Caco-2 (cell line): ENCODE results near the gene CLDN7. TPM values are rescaled to one million over a fixed set of nuclear protein-coding genes. Genes with fewer than 3 reads are reported as not detected.

Source experiments
- BruUV-seq: library from RNA; stranded (reverse); fragments of 400-500 nt; replicated peaks from 2 replicates; lab custom pipeline; 2021; lab: Mats Ljungman, UMichigan
- CTCF ChIA-PET: fragments of 300-600 bp; sonication (Branson Sonifier 250); formaldehyde crosslinking; loops from one replicate; lab custom pipeline; 2022; ENCODE audit warnings: antibody characterized with exemption; lab: Charles Lee
- POLR2A ChIA-PET: fragments of 300-600 bp; sonication (Branson Sonifier 250); formaldehyde crosslinking; loops from one replicate; lab custom pipeline; 2022; ENCODE audit warnings: antibody characterized with exemption; lab: Charles Lee
- DNase-seq, 2 experiments: peaks; one replicate each; pipeline versions ENCODE4 v3.0.0 to v3.0.0-alpha.2; 2020 to 2022
- H3K27me3 ChIP-seq: replicated peaks from 2 replicates; pipeline ENCODE4 v1.6.0; 2011; ENCODE audit warnings: low read length; ENCODE audit not compliant: control insufficient read depth, insufficient read depth
- H3K36me3 ChIP-seq: 2 replicates; pipeline ENCODE4 v1.5.1; 2011; ENCODE audit warnings: low read length; ENCODE audit not compliant: control insufficient read depth, insufficient read depth
- H3K4me1 ChIP-seq: fragments of 250-450 bp; sonication (Bioruptor Pico); 2 replicates; pipeline ENCODE4 v1.5.1; 2020; ENCODE audit warnings: mild to moderate bottlenecking
- H3K4me3 ChIP-seq: 2 replicates; pipeline ENCODE4 v1.5.1; 2011; ENCODE audit warnings: low read depth, mild to moderate bottlenecking, control low read depth, low read length
- H3K9me3 ChIP-seq: fragments of 250-450 bp; sonication (Bioruptor Pico); 2 replicates; pipeline ENCODE4 v1.5.1; 2020; ENCODE audit warnings: mild to moderate bottlenecking, moderate library complexity
- H3K27ac Mint-ChIP-seq: one replicate; pipeline ENCODE4 v1.8.0; 2022; ENCODE audit warnings: mixed read lengths; ENCODE audit not compliant: unreplicated experiment
- H3K27me3 Mint-ChIP-seq: one replicate; pipeline ENCODE4 v1.8.0; 2022; ENCODE audit warnings: mixed read lengths; ENCODE audit not compliant: insufficient read depth, unreplicated experiment
- H3K36me3 Mint-ChIP-seq: one replicate; pipeline ENCODE4 v1.8.0; 2022; ENCODE audit warnings: mild to moderate bottlenecking, mixed read lengths; ENCODE audit not compliant: insufficient read depth, unreplicated experiment
- H3K4me1 Mint-ChIP-seq: one replicate; pipeline ENCODE4 v1.8.0; 2022; ENCODE audit warnings: low read depth, mixed read lengths; ENCODE audit not compliant: unreplicated experiment
- H3K4me3 Mint-ChIP-seq: one replicate; pipeline ENCODE4 v1.8.0; 2022; ENCODE audit warnings: mild to moderate bottlenecking, moderate library complexity, mixed read lengths; ENCODE audit not compliant: unreplicated experiment
- H3K9me3 Mint-ChIP-seq: one replicate; pipeline ENCODE4 v1.8.0; 2022; ENCODE audit warnings: mixed read lengths; ENCODE audit not compliant: unreplicated experiment
- CTCF ChIP-seq, 2 experiments: fragments of 200-600 bp in 1 of 2; IDR thresholded peaks; 1 replicate in 1 of 2; 2 replicates in 1 of 2; pipeline versions ENCODE4 v1.5.1 to v1.8.0; 2011 to 2022; ENCODE audit warnings: antibody characterized with exemption in 1 of 2, control low read depth in 1 of 2, inconsistent platforms in 1 of 2, low read depth in 1 of 2, low read length in 1 of 2, mild to moderate bottlenecking in 1 of 2, moderate library complexity in 1 of 2; ENCODE audit not compliant: insufficient read depth in 1 of 2, severe bottlenecking in 1 of 2, unreplicated experiment in 1 of 2
- intact Hi-C: fragments of 100-400 bp; cut with micrococcal nuclease; formaldehyde crosslinking; loops from one replicate; pipeline ENCODE4 v1.10.0; 2022; ENCODE audit not compliant: unreplicated experiment
- total RNA-seq: library from RNA; stranded (reverse); gene quantifications from 2 replicates; pipeline ENCODE4 v1.2.3, GENCODE V29; 2022

CLDN7 gene
- total RNA-seq, 1 experiment from 2014 or later, result 111 TPM

- no peaks in the 10 kb centered on the region for H3K9me3 Mint-ChIP-seq
- H3K4me3 Mint-ChIP-seq, result peak within 1 kb of the TSS; percentile 93
- H3K27ac Mint-ChIP-seq, result peak within 1 kb of the TSS; percentile 93
- peaks cover 53% of the 10 kb centered on the region for H3K36me3 Mint-ChIP-seq
- POLR2A ChIA-PET, result no interaction called here
- H3K27me3 Mint-ChIP-seq, result no peaks in the 10 kb centered on the region
- TF ChIP-seq CTCF (IDR thresholded peaks at IDR 0.05; ENCODE audit: insufficient read depth in 1 of 2, low read depth in 1 of 2, low read length in 1 of 2, severe bottlenecking in 1 of 2, unreplicated experiment in 1 of 2), result no peak
- intact Hi-C loops, result loop anchor here (5.0 kb wide), 1 partner anchor 175 kb away; the partner anchor contains the start of genes POLR2A and SLC35G6
- H3K36me3 ChIP-seq, result peaks cover 5% of the 10 kb centered on the region
- BruUV-seq, result no TSS peak
- CTCF ChIA-PET, result no interaction called here
- H3K27me3 ChIP-seq, result no peaks in the 10 kb centered on the region
- H3K4me1 Mint-ChIP-seq, result peaks cover 10% of the 10 kb centered on the region
- no peaks in the 10 kb centered on the region for H3K9me3 ChIP-seq
- peak; percentile 94 to 98 for DNase-seq
- peak within 1 kb of the TSS; percentile 71 for H3K4me3 ChIP-seq
- no peaks in the 10 kb centered on the region; the same call in 1 of the 2 replicates for H3K4me1 ChIP-seq
These were observed 44.8 kb upstream of the CLDN7 start, which contains the start of gene EIF5A for GRCh38 chr17:7306911-7307685. TSS of gene EIF5A (plus strand) at chr17:7307628. CDS start at chr17:7309636, 2,008 bp downstream.

GRCh38 chr17:7304179-7304578 is 41.9 kb upstream of the CLDN7 start:
- POLR2A ChIA-PET, result no interaction called here

More at GRCh38 chr17:7304179-7304578, 41.9 kb upstream of the CLDN7 start:
- H3K4me3 Mint-ChIP-seq, result no peak overlapping the region
- CTCF ChIA-PET, result no interaction called here
- Histone ChIP-seq H3K36me3 (no peaks in the 10 kb centered on the region), H3K4me3 (no peak overlapping the region), H3K27me3 (no peaks in the 10 kb centered on the region), H3K9me3 (no peaks in the 10 kb centered on the region), H3K4me1 (no peaks in the 10 kb centered on the region; the same call in 1 of the 2 replicates)
- no peak for TF ChIP-seq CTCF (IDR thresholded peaks at IDR 0.05; ENCODE audit: insufficient read depth in 1 of 2, low read depth in 1 of 2, low read length in 1 of 2, severe bottlenecking in 1 of 2, unreplicated experiment in 1 of 2)
- no peaks in the 10 kb centered on the region for H3K27me3 Mint-ChIP-seq
- no peak overlapping the region for H3K27ac Mint-ChIP-seq
- DNase-seq, result no peak
- intact Hi-C loops, result no loop called here
- H3K36me3 Mint-ChIP-seq, result peaks cover 24% of the 10 kb centered on the region
- H3K4me1 Mint-ChIP-seq, result no peaks in the 10 kb centered on the region
- no TSS peak for BruUV-seq
- H3K9me3 Mint-ChIP-seq, result no peaks in the 10 kb centered on the region
